Esophagus squamous epithelium (tissue), 4 donors: ENCODE measurements around the gene ADGRG1.

Source experiments
- CTCF ChIP-seq, 6 experiments: fragments of 450-650 bp in 4 of 6; fragments of 200-600 bp in 2 of 6; sonication (generic) in 2 of 6; IDR thresholded peaks; one replicate each; pipeline ENCODE4 v1.5.1; 2016 to 2019; ENCODE audit warnings: antibody characterized with exemption in 6 of 6, mild to moderate bottlenecking in 4 of 6, moderate library complexity in 4 of 6
- POLR2A ChIP-seq, 4 donors: fragments of 450-650 bp; IDR thresholded peaks; one replicate each; pipeline ENCODE4 v1.6.1; 2017; ENCODE audit warnings: antibody characterized with exemption in 4 of 4, mild to moderate bottlenecking in 4 of 4, moderate library complexity in 3 of 4

- TF ChIP-seq CTCF (IDR thresholded peaks at IDR 0.05) = no peak
- no peak for TF ChIP-seq POLR2A (IDR thresholded peaks at IDR 0.05)
Measured at GRCh38 chr16:57698812-57699405, 70.5 kb downstream of the ADGRG1 start.
